HG03045 (cell line): ENCODE measurements around the gene DND1.
"Not testable (repeated sequence)": the region's sequence is repeated elsewhere in the genome, so short reads cannot be mapped to it uniquely, and the experiment has no call there.

ENCODE experiments used
- ATAC-seq: cut with Tn5 transposase; IDR thresholded peaks from one replicate; pipeline ENCODE4 v1.9.1; 2021; ENCODE audit warnings: mild to moderate bottlenecking, moderate library complexity; ENCODE audit not compliant: unreplicated experiment

Gene DND1

DNA sequence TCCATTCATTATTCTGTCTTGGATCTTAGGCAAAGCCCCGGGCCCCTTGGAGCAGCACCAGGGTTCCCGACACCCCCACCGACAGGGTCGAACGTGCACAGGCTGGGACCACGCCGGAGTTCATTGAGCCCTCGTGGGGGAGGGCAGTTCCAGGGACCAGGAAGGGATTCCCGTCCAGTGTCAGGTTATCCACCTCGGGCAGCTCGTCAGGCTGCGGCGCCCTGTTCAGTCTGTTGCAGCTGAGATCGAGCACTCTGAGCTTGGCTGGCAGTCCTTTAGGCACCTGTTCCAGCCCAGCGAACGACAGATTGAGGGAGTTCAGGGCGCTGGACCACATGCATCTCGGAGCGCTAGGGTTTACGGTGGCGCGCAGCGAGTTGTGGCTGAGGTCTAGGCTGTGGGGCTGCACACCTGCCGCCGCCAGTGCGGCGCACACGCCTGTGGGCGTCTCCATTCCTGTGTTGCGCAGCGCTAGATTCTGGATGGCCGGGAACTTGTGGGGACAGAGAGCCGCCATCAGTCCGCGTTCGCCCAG lies 41.5 kb downstream of the DND1 start:
- ATAC-seq, result peak; percentile 33

DNA sequence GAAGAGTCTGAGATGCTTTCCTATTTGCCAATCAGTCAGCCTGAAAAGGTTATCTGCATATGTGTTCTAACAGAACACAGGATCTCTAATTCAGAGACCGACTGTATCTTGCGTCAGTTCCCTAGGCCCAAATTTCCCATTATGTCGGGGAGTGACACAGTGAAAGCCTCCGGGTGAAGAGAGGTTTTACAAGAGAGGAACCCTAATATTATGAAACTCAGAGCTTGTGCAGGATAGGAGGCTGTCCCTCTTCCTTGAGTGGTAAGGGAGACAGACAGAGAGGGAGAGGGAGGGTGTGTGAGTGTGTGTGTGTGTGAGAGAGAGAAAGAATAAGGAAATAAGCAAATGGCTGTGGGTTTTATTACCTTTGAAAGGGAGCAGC lies 42.3 kb downstream of the DND1 start:
- no peak for ATAC-seq

DNA sequence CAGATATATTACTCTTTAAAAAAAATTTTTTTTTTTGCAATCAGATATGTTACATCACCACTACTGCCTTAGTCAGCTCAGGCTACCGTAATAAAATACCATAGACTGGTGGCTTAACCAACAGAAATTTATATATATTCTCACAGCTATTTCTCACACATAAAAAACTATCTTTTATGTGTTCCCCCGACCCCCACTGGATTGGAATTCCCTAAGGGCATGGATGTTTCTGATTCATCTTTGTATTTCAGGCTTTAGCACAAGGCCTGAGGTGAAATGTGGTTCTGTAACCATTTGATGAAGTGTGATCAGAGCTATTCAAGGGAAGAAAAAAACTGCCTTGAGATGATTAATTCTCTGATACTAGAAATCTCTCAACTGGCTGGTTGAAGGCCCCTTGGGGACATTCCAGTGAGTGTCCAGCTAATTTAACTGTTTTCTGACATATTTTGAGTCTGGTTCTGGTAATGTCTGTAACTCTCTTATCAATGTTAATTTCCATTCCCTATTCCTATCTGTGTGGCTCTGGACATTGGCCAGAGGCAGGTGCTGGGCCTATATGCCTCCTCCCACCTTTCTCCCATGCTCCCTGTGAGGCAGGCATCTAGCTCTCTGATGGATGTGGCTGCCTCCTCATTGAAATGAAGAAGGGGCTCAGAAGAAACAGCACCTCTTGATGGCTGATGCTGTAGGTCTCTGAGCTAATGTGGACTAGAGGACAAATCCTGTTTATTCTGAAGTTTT lies 42.9 kb downstream of the DND1 start:
- no peak for ATAC-seq

- ATAC-seq, result no peak
These were observed 44.7 kb downstream of the DND1 start for GRCh38 chr5:140628711-140629110.

DNA sequence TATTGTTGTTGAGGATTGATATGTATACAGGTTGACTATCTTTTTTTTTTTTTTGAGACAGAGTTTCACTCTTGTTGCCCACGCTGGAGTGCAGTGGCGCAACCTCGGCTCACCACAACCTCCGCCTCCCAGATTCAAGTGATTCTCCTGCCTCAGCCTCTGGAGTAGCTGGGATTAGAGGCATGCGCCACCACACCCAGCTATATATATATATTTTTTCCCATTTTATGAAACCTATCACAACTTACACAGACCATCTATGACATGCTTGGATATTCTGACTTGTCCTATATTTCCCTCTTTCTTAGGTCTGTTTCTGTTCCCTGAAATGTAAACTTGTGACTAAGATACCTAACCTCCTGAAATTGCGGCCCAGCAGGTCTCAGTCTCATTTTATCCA lies 45.4 kb downstream of the DND1 start:
- ATAC-seq, result no peak

DNA sequence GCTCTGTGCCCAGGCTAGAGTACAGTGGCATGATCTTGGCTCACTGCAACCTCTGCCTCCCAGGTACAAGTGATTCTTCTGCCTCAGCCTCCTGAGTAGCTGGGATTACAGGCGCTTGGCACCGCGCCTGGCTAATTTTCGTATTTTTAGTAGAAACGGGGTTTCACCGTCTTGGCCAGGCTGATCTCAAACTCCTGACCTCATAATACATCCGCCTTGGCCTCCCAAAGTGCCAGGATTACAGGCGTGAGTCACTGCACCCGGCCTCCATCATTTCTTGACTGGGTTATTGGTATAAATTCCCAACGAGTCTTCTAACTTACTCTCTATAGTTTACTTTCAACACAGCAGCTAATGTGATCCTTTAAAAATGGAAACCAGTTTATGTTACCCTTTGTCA lies 48.5 kb downstream of the DND1 start:
- not testable (repeated sequence) for ATAC-seq

DNA sequence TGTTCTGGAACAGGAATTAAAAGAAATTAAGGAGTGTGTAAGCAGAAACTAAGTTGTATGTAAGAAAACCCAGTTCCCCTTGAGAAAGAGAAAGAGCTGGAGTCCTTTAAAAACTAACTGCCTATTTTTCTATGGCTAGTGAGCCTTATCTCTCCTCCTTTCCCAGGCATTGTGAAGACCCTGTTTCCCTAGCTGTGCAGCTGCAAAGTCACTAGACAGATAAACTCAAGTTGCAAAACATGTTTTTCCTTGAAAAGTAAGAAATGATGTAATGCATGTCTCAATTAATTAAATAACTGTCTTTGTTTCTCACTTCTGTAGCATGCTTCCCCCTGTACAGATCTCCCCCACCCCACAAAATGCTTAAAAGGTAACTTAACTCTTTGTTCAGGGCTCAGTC lies 50.3 kb downstream of the DND1 start:
- not testable (repeated sequence) for ATAC-seq

DNA sequence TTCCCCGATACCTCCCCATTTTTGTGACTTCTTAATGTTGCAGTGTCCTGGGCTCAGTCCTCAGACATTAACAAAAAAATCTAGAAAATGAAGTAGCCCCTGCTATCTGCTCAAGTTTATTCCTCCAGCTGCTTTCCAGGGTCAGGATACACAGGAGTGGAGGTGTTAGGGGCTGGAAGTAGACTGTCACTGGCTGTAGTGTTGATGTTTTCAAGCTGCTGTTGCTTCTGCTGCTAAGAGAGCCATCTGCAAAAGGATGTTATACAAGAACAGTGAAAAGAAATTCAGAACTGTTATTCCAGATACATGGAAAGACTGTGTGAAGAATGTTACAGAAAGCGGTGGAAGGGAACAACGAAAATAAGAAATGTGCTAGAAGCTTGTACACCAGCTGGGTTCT lies 51.1 kb downstream of the DND1 start:
- ATAC-seq, result no peak
